Raji (cell line): ENCODE results near the gene C1QL3.

Experiments
- POLR2A ChIP-seq: IDR thresholded peaks from 2 replicates; pipeline ENCODE4 v1.6.1; 2011; ENCODE audit warnings: low read depth, low read length, control low read depth; ENCODE audit not compliant: insufficient read depth

C1QL3 gene

DNA sequence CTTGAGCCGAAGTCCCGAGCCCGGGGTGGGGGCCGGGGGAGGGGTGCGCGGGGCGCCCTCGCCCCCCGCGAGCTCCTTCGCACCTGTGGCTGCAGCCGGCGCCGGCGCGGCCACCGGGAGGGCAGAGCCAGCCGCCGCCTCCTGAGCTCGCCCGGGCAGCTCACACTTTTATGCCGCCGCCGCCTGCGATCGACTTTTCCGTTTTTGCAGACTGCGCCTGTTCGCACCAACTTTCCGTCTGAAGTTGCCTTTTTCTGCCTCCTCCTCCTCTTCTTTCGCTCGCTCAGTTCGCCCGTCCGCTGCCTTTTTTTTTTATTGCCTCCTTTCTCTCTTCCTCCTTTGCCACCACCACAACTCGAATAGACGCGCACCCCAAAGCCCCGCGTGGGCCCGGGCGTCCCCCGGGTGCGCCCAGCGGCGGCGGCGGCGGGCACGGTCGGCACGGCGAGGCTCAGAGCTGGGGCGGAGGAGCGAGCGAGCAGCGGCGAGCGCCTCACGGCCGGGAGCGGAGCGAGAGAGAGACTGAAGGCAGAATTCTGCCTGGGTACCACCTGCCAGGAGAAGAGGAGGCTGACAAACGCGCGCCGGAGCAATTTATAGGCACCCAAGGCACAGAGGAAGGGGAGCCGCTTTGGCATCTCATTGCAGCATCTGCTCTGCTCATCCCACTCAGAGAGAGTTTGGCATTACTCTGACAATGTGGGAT, at the start of gene C1QL3:
C1QL3 (minus strand) TSS at position 569 of the 706 bp plus-strand sequence. CDS start 814 bp downstream, outside the sequence.
- no peak for TF ChIP-seq POLR2A

DNA sequence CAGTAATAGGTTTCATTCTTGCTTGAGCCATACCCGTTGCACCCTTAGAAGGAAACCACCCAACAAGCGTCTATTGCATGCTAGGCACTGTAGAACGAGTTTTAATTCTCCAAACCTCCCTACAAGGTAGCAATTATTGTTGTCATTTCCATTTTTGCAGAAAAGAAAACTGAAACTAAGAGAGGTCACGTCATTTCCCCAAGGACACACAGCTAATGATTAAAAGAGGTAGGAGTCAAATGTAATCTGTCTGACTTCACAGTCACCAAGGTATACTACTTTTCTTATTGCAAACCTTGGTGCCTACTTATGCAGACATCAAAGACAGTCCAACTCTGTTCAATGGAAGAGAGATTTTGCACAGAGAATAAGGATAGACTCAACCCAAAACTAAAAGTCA, 49.1 kb upstream of the C1QL3 start:
- no peak for TF ChIP-seq POLR2A

DNA sequence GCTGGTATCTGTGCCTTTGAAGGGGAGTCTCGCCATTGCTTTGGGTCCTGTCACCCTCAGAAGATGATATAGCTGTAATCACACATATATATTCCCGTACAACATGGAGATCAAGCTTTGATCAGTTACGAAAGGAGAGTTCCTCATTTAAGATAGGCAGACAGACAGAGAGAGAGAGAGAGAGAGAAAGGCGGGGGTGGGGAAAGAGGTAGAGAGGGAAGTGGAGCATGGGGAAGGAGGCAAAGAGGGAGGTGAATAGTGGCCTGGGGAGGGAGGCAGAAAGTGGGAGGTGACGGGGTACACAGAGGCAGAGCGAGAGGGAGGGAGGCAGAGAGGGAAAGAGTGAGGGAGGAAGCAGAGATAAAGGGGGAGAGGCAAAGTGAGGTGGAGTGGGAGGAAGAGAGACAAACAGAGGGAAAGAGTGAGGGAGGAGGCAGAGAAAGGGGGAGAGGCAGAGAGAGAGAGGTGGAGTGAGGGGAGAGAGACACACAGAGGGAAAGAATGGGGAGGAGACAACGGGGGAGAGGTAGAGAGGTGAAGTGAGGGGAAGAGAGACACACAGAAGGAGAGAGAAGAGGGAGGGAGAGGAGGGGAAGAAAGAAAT, 44.6 kb upstream of the C1QL3 start:
- TF ChIP-seq POLR2A = no peak

DNA sequence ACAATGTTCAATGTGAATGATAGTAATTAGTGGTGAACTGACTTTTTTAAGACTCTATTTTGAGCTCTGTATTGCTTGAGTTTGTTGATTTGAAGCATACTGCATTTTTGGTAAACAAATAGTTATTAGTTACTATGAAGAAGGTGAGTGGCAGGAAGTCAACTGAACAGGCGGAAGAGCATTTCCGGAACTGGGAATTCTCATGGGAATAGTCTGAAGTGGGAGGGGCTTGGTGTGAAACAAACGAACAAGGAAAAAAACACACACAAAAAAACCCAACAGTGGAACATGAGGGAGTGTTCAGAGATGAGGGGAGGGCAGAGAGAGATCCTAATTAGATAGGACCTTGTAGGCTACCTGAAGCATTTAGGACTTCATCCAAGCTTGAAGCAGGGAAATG, 43.9 kb upstream of the C1QL3 start:
- TF ChIP-seq POLR2A = no peak

DNA sequence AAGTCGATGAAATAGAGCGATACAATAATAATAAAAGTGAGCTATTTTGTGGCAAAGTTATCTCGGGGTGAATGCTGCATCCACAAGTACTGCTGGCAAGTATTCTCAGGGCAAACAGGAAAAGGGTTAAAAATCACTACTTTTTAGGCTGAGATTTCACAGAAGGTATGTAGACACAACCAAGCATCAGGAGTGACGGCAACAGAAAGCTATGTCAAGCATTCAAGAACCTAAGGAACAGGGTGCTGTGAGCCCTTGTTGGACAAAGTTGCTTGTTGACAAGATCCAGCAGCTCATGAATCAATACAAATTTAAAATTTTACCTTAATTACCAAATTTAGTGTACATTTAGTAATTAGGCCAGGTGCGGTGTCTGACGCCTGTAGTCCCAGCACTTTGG, 41.2 kb upstream of the C1QL3 start:
- TF ChIP-seq POLR2A = no peak

DNA sequence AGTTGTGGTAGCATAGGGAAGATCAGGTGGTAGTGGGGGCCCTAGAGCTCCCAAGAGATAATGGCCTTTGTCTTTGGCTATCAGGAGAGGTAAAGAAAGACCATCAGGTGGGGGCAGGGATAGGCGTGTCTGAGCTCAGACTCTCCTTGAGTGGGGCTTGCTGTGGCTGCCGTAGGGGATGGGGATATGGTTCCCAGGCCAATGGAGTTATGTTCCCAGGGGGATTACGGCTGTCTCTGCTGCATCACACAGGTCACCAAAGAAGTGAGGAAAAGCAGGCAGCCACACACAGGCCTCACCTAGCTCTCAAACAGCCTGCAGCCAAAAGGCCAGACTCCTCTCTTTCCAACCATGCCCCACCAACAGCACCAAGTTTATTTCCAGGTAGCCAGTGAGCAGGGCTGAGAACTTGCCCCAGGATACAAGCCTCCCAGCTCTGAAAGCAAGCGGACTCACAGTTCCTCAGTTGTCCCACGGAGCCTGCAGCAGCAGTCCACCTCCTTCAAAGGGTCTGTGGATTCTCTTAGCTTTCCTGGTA, 37.6 kb upstream of the C1QL3 start:
- TF ChIP-seq POLR2A = no peak

DNA sequence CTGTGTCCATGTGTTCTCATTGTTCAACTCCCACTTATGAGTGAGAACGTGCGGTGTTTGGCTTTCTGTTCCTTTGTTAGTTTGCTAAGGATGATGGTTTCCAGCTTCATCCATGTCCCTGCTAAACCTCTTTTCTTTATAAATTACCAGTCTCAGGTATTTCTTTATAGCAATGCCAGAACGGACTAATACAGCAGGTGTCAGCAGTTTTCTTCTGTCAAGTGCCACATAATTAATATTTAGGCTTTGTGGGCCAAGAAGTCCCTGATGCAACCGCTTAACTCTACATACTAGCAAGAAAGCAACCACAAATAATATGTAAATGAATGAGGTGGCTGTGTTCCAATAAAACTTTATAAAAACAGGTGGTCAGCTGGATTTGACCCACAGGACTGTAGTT, 26.3 kb upstream of the C1QL3 start:
- TF ChIP-seq POLR2A = no peak

DNA sequence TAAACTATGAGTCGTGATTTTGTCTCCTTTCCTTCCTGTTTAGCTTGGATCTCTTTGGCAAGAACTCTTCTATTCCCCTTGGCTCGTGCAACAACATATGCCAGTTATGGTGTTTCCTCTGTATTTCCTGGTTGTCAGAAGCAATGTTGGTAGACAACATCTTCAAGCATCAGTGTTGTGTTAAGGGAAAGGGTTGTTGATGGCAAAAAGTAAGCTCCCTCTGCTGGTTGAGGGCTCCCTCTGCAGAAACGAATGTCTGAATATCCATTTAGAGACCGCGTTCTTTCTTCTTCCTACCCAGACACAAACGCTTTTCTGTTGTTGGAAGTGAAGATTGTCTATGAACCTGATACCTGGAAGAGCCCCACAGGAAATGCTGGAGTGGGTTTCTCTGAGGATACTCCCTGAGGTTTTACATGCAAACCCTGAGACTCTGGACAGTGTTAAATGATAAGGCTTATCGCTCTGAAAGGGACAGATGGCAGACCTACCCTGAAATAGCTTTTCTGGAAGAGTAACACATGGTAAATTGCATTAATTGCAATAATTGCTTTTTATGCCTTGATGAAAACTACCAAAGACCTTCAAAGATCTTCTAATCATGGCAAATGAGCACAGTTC, 23.5 kb upstream of the C1QL3 start:
- no peak for TF ChIP-seq POLR2A

DNA sequence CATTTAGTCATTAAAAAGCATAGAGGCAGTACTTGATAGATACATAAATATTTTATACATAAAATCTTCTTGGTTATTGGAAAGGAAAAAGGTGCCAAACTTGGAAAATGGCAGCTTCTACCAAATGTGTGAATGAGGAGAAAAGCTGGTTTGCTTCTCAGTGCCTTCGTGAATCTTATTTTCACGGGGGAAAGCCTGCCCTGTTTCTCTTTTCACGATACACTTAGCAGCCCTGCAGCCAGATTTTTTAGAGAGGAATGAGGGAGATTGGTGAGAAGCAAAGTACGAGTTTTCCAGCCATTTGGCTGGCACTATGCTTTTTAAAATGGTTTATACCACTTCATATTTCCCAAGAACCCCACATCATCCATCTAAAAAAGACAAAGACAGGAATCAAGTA, 22.9 kb upstream of the C1QL3 start:
- TF ChIP-seq POLR2A = no peak

DNA sequence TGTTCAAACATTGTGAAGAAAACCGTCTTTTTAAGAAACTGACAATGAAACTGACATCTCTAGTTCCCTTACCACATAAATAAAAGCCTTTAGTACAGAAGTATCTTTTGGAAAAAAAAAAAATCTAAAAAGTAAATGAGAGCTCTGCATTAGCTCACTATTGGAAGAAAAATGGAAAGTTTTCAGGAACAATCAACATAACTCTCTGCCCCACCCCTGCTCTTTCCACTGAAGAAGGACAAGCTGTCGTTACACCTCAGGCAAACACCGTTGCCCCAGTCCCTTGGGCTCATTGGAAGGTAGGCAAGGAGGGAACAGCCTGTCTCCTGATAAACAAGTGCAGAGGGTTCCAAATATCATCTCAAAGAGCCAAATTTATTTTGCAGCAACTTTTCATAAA, 22.4 kb upstream of the C1QL3 start:
- no peak for TF ChIP-seq POLR2A

DNA sequence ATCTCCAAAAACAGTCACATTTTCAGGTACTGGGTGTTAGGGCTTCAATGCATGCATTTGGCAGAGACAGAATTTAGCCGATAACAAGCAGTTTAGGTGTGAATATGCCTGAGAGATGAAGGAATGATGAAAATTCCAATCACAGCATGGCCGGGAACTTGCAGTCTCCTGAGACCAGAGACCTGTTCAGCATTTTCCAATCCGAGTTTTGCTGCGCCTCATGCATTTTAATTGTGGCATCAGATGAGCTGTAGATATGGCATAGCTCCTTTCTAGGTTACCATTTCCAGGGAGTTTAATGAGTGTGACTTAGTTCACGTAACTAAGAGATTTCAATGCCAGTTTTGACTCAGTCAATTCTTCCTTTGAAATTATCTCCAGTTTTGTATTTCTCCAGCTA, 14.5 kb upstream of the C1QL3 start:
- no peak for TF ChIP-seq POLR2A

DNA sequence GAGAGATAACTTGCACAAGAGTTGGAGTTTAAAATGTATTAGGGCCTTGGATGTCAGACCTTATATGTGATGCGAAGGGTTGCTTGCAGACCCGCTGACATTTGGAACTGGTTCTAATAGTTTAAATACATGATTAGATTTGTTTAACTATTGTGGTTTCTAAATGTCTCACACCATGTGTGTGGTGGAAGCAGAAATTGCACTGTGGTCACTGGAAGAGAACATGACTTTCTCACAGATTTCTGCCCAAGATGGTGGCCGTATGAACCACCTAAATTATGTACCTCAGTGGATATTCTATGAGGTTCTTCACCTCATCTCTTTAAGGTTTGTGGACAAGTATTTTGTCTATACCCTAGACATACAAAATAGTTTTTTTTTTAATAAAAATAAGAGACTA, 8.2 kb upstream of the C1QL3 start:
- no peak for TF ChIP-seq POLR2A

DNA sequence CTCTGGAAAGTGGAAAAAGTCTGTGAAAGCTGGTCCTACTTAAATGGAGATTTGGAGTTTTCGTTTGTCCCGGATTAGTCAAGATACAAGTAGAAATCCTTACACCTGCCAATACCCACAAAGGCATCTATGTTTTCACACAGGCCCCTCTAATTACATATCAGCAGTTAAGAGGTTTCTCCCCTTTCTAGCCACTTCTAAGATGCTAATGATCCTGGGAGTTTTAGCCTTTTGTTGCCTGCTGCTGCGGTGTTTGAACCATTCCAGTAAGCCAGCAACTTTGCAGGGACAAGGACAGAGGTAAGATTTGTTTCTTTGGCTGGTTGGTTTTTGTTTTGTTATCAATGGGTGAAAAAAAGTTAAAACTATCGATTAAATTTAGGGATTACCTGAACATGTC, 5.8 kb upstream of the C1QL3 start:
- no peak for TF ChIP-seq POLR2A

DNA sequence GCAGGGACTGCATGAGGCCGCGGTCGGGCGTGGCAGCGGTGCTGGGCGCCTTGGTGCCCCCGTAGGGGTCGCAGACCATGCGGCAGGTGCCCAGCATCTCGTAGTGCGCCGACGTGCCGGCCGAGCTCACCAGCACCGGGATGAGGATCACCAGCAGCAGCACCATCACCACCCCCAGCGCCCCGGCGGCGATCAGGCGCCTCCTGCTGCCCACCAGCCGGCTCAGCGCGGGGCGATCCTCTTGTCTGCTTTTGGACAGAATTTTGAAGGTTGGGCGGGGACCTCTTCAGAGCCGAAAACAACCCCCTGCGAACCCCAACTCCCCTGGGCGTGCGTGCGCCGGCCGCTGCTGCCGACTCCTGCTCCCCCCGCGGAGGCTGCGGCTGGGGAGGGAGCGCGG, 779 bp downstream of the C1QL3 start:
- no peak for TF ChIP-seq POLR2A

DNA sequence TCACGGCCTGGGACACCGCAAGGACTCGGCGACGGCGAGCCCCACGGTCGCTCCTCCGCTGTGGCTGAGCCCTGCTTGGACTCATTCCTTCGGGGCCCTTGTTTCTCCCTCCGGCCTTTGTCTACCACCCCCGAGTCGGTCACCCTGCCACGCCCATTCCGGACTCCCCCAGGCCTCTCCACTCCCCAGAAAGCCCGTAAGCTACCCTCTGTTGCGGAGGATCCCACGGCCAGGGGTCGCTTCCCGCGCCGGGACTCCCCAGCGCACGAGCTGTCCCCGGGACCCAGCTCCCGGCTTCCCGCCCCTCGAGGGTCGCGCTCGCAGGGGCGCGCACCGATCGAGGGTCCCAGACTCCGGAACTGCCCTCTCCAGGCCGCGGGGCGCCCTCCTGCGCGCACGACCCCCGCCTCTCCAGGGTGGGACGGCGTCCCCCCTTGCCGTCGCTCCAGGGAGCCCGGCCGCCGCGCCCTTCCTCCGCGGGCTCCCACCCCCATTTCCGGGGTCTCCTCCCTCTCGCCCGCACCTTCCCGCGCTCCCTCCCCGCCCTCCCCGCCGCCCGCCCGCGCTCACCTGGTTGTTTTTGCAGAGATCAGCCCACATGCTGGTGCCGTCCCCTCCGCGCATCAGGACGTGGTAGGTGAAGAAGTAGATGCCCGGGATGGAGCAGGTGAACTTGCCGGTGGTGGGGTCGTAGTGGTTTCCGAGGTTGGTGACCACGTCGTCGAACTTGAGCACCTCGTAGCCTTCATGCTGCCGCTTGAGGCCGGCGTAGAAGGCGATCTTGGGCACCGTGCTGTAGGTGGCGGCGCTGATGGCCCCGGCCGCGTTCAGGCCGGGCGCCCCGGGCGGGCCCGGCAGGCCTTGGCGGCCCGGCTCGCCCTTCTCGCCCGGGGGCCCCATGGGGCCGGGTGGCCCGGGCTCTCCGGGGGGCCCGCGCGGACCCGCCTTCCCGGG, 1.5 kb downstream of the C1QL3 start:
- no peak for TF ChIP-seq POLR2A
